ENCODE measurements around the gene TBCC. TPM values are rescaled to one million over a fixed set of nuclear protein-coding genes. Genes with fewer than 3 reads are reported as not detected.

The TBCC gene
- total and polyA plus RNA-seq, 2 of the 13 experiments (the other 11 are each of a cell fraction or from before 2014, with no cell fraction given) = 14.8 to 36.1 TPM

DNA sequence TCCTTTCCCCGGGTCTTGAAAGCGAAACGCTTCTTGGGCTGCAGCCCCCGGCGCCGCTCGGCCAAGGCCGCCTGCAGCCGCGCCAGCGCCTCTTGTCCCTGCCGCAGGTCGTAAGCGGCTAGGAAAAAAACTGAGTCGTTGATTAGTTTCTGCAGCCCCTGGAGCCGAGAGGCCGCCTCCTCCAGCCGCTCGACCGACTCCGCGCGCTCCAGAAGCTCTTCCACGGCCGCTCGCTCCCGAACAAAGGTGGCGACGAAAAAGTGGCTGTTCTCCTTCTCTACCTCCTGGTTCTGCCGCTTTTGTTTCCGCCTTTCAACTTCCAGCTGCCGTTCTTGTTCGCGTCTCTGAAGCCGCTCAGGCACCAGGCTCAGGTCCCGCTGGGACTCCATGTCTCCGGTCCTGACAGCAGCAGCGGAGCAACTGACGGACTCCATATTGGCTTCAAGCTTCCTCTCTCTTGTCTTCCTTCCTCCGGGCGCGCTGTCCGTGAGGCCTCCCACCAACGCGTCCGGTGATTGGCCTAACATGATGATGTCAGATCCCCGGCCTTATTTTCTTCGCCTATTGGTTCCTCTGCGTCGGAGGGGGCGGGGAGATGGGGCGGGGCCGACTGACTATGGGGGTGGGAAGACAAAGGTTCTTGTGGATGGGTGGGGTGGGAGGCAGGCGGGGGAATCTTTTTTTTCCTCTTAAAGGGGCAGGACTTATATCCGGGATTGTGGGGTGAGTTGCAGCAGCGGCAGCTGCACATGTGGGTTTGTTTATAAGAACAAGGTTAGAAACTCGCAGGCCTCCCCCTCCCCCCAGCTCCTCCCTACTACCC is at the start of gene TBCC (continued):
- TF ChIP-seq ZBTB14 (CRISPR knock-in tag; IDR thresholded peaks at IDR 0.05) = peak; percentile 71
- TF ChIP-seq TGIF2 (CRISPR knock-in tag; IDR thresholded peaks at IDR 0.05) = peak; percentile 96
- TF ChIP-seq CBX1 (IDR thresholded peaks at IDR 0.05; ENCODE audit: low read depth) = peak; percentile 76
- no peak for TF ChIP-seq U2AF2 (IDR thresholded peaks at IDR 0.05; ENCODE audit: low read depth, low read length)
- TF ChIP-seq ZNF143 (CRISPR knock-in tag; IDR thresholded peaks at IDR 0.05) = peak; percentile 36; the same call in 1 of the 2 replicates
- no peak for TF ChIP-seq ZNF709 (CRISPR knock-in tag; IDR thresholded peaks at IDR 0.05)
- no peak for TF ChIP-seq MBD4 (IDR thresholded peaks at IDR 0.05; ENCODE audit: borderline replicate concordance, low read length)
- TF ChIP-seq ZNF510 (CRISPR knock-in tag; IDR thresholded peaks at IDR 0.05; ENCODE audit: low read depth) = no peak
- no peak for TF ChIP-seq ONECUT2 (CRISPR knock-in tag; IDR thresholded peaks at IDR 0.05)
- TF ChIP-seq ZNF276 (CRISPR knock-in tag; IDR thresholded peaks at IDR 0.05; ENCODE audit: low read depth) = no peak
- TF ChIP-seq ZSCAN20 (CRISPR knock-in tag; IDR thresholded peaks at IDR 0.05; ENCODE audit: borderline replicate concordance) = peak; percentile 93; the same call in 1 of the 2 replicates
- TF ChIP-seq ATF7-NPFF (CRISPR knock-in tag; IDR thresholded peaks at IDR 0.05; ENCODE audit: low read depth) = no peak
- no peak for TF ChIP-seq ZNF121 (CRISPR knock-in tag; IDR thresholded peaks at IDR 0.05)
- 0 out of 2 replicates have a peak, but pooled peaks have one; percentile 86 for TF ChIP-seq THAP7 (CRISPR knock-in tag; IDR thresholded peaks at IDR 0.05)
- TF ChIP-seq ZNF253 (CRISPR knock-in tag; IDR thresholded peaks at IDR 0.05; ENCODE audit: borderline replicate concordance) = peak; percentile 78; the same call in 1 of the 2 replicates
- TF ChIP-seq HDAC1 (CRISPR knock-in tag; IDR thresholded peaks at IDR 0.05) = peak; percentile 75; the same call in 1 of the 2 replicates
- TF ChIP-seq, protein P1, sequence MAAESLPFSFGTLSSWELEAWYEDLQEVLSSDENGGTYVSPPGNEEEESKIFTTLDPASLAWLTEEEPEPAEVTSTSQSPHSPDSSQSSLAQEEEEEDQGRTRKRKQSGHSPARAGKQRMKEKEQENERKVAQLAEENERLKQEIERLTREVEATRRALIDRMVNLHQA (CRISPR knock-in tag; IDR thresholded peaks at IDR 0.05) = no peak
- TF ChIP-seq ZBTB42 (CRISPR knock-in tag; IDR thresholded peaks at IDR 0.05) = peak; percentile 47; the same call in 1 of the 2 replicates
- TF ChIP-seq, protein P2, sequence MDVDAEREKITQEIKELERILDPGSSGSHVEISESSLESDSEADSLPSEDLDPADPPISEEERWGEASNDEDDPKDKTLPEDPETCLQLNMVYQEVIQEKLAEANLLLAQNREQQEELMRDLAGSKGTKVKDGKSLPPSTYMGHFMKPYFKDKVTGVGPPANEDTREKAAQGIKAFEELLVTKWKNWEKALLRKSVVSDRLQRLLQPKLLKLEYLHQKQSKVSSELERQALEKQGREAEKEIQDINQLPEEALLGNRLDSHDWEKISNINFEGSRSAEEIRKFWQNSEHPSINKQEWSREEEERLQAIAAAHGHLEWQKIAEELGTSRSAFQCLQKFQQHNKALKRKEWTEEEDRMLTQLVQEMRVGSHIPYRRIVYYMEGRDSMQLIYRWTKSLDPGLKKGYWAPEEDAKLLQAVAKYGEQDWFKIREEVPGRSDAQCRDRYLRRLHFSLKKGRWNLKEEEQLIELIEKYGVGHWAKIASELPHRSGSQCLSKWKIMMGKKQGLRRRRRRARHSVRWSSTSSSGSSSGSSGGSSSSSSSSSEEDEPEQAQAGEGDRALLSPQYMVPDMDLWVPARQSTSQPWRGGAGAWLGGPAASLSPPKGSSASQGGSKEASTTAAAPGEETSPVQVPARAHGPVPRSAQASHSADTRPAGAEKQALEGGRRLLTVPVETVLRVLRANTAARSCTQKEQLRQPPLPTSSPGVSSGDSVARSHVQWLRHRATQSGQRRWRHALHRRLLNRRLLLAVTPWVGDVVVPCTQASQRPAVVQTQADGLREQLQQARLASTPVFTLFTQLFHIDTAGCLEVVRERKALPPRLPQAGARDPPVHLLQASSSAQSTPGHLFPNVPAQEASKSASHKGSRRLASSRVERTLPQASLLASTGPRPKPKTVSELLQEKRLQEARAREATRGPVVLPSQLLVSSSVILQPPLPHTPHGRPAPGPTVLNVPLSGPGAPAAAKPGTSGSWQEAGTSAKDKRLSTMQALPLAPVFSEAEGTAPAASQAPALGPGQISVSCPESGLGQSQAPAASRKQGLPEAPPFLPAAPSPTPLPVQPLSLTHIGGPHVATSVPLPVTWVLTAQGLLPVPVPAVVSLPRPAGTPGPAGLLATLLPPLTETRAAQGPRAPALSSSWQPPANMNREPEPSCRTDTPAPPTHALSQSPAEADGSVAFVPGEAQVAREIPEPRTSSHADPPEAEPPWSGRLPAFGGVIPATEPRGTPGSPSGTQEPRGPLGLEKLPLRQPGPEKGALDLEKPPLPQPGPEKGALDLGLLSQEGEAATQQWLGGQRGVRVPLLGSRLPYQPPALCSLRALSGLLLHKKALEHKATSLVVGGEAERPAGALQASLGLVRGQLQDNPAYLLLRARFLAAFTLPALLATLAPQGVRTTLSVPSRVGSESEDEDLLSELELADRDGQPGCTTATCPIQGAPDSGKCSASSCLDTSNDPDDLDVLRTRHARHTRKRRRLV (CRISPR knock-in tag; IDR thresholded peaks at IDR 0.05) = no peak; the same call in 1 of the 2 replicates
